SK-N-SH (cell line): Measurements from ENCODE around the gene FOXP2. TPM values are rescaled to one million over a fixed set of nuclear protein-coding genes. Genes with fewer than 3 reads are reported as not detected.

Source experiments
- CTCF ChIA-PET: fragments of 300-600, 350-600 bp; formaldehyde crosslinking; extraction: SDS; loops from one replicate; lab custom pipeline; 2021; lab: Yijun Ruan, JAX
- POLR2A ChIA-PET: fragments of 350-600 bp; sonication (Branson Sonifier 250); formaldehyde crosslinking; extraction: SDS; loops from one replicate; lab custom pipeline; 2020; ENCODE audit warnings: antibody characterized with exemption, inconsistent platforms; lab: Yijun Ruan, JAX
- DNase-seq: peaks from one replicate; pipeline ENCODE4 v3.0.0; 2012
- H2AFZ ChIP-seq: fragments of 200-600 bp; sonication (generic); 2 replicates; pipeline ENCODE4 v1.8.1; 2016; ENCODE audit warnings: antibody characterized with exemption, mild to moderate bottlenecking, low read depth
- H3F3A ChIP-seq: fragments of 200-600 bp; sonication (generic); replicated peaks from 2 replicates; pipeline ENCODE3; 2016; ENCODE audit warnings: antibody characterized with exemption, mild to moderate bottlenecking; ENCODE audit not compliant: insufficient read depth
- H3K27ac ChIP-seq, 2 experiments: fragments of 200-500 bp in 1 of 2; fragments of 200-600 bp in 1 of 2; sonication (Bioruptor generic) in 1 of 2; sonication (generic), shearing (Covaris generic) in 1 of 2; 2 replicates each; pipeline versions ENCODE4 v1.5.1 to v1.6.1; 2014 to 2016; ENCODE audit warnings: low read depth in 2 of 2, inconsistent platforms in 1 of 2, low read length in 1 of 2, mild to moderate bottlenecking in 1 of 2, mixed read lengths in 1 of 2
- H3K27me3 ChIP-seq: fragments of 200-600 bp; sonication (generic), shearing (Covaris generic); 2 replicates; pipeline ENCODE4 v1.6.1; 2016; ENCODE audit warnings: mixed run types; ENCODE audit not compliant: insufficient read depth
- H3K36me3 ChIP-seq, 2 experiments: fragments of 200-500 bp in 1 of 2; fragments of 200-600 bp in 1 of 2; sonication (Bioruptor generic) in 1 of 2; sonication (generic) in 1 of 2; replicated peaks in 1 of 2; 2 replicates each; pipeline versions ENCODE3 to v1.5.1; 2014 to 2016; ENCODE audit warnings: low read length in 1 of 2, mild to moderate bottlenecking in 1 of 2; ENCODE audit not compliant: insufficient read depth in 2 of 2, control insufficient read depth in 1 of 2
- H3K4me1 ChIP-seq, 2 experiments: fragments of 200-500 bp in 1 of 2; fragments of 200-600 bp in 1 of 2; sonication (Bioruptor generic) in 1 of 2; sonication (generic), shearing (Covaris generic) in 1 of 2; 2 replicates each; pipeline versions ENCODE4 v1.5.1 to v1.6.1; 2014 to 2016; ENCODE audit warnings: low read depth in 1 of 2, low read length in 1 of 2, mixed run types in 1 of 2; ENCODE audit not compliant: insufficient read depth in 2 of 2, control insufficient read depth in 1 of 2
- H3K4me2 ChIP-seq: fragments of 200-600 bp; sonication (generic), shearing (Covaris generic); 2 replicates; pipeline ENCODE4 v1.6.1; 2017; ENCODE audit warnings: mixed run types
- H3K4me3 ChIP-seq, 2 experiments: fragments of 200-500 bp in 1 of 2; fragments of 200-600 bp in 1 of 2; sonication (Bioruptor generic) in 1 of 2; sonication (generic), shearing (Covaris generic) in 1 of 2; 2 replicates each; pipeline versions ENCODE4 v1.5.1 to v1.8.1; 2014 to 2016; ENCODE audit warnings: low read depth in 2 of 2, inconsistent platforms in 1 of 2, low read length in 1 of 2, mild to moderate bottlenecking in 1 of 2, mixed read lengths in 1 of 2, moderate library complexity in 1 of 2
- H3K79me2 ChIP-seq: fragments of 200-600 bp; sonication (generic); 2 replicates; pipeline ENCODE4 v1.8.1; 2017; ENCODE audit warnings: mild to moderate bottlenecking; ENCODE audit not compliant: insufficient read depth
- H3K9ac ChIP-seq: fragments of 200-600 bp; sonication (generic); 2 replicates; pipeline ENCODE4 v1.6.1; 2017; ENCODE audit warnings: mixed run types
- H3K9me2 ChIP-seq: fragments of 200-600 bp; sonication (generic); 2 replicates; pipeline ENCODE4 v1.6.1; 2017; ENCODE audit warnings: mixed run types
- H3K9me3 ChIP-seq: fragments of 200-600 bp; sonication (generic); 2 replicates; pipeline ENCODE4 v1.6.1; 2017; ENCODE audit warnings: mixed run types, mild to moderate bottlenecking, moderate library complexity
- H4K20me1 ChIP-seq: fragments of 200-600 bp; sonication (generic); 2 replicates; pipeline ENCODE4 v1.6.1; 2017; ENCODE audit warnings: mild to moderate bottlenecking, mixed run types; ENCODE audit not compliant: insufficient read depth
- CHD2 ChIP-seq: fragments of 150-350 bp; IDR thresholded peaks from 2 replicates; pipeline ENCODE4 v1.6.1; 2018; ENCODE audit warnings: low read length; ENCODE audit not compliant: partially characterized antibody
- EP300 ChIP-seq, 2 experiments: IDR thresholded peaks; 2 replicates each; pipeline versions ENCODE4 v1.4.0 to v1.6.1; 2012; ENCODE audit warnings: borderline replicate concordance in 1 of 2, low read depth in 1 of 2, low read length in 1 of 2
- EZH2phosphoT487 ChIP-seq: fragments of 200-600 bp; sonication (generic); IDR thresholded peaks from 2 replicates; pipeline ENCODE4 v1.6.1; 2017; ENCODE audit warnings: low read depth, mixed run types, mild to moderate bottlenecking, antibody characterized with exemption, moderate library complexity, borderline replicate concordance
- FOSL2 ChIP-seq: IDR thresholded peaks from 2 replicates; pipeline ENCODE4 v1.4.0; 2012; ENCODE audit warnings: low read depth, mild to moderate bottlenecking, moderate library complexity, borderline replicate concordance
- FOXM1 ChIP-seq: IDR thresholded peaks from 2 replicates; pipeline ENCODE4 v1.4.0; 2012; ENCODE audit warnings: low read depth, mild to moderate bottlenecking
- GABPA ChIP-seq: IDR thresholded peaks from 2 replicates; pipeline ENCODE4 v1.4.0; 2012; ENCODE audit warnings: low read depth, mild to moderate bottlenecking
- GATA2 ChIP-seq: sonication (generic); formaldehyde crosslinking; IDR thresholded peaks from 2 replicates; pipeline ENCODE4 v1.5.0; 2020; ENCODE audit warnings: mild to moderate bottlenecking, missing genetic modification reagents
- MEF2A ChIP-seq: IDR thresholded peaks from 2 replicates; pipeline ENCODE4 v1.4.0; 2012; ENCODE audit warnings: low read depth, borderline replicate concordance
- MXI1 ChIP-seq: IDR thresholded peaks from 2 replicates; pipeline ENCODE4 v1.6.1; 2012; ENCODE audit warnings: mild to moderate bottlenecking, low read depth, low read length, improper control_type of control experiment
- PBX3 ChIP-seq: IDR thresholded peaks from 2 replicates; pipeline ENCODE4; 2012
- POLR2AphosphoS5 ChIP-seq: IDR thresholded peaks from 2 replicates; pipeline ENCODE4 v1.6.1; 2012; ENCODE audit warnings: low read depth, low read length
- RCOR1 ChIP-seq: fragments of 150-350 bp; IDR thresholded peaks from 2 replicates; pipeline ENCODE4 v1.6.1; 2017; ENCODE audit warnings: antibody characterized with exemption, low read length
- RXRA ChIP-seq: IDR thresholded peaks from 2 replicates; pipeline ENCODE4 v1.4.0; 2012; ENCODE audit warnings: low read depth, mild to moderate bottlenecking, borderline replicate concordance
- SIN3A ChIP-seq: IDR thresholded peaks from 2 replicates; pipeline ENCODE4 v1.6.1; 2012; ENCODE audit warnings: low read depth, mild to moderate bottlenecking, low read length, moderate library complexity, borderline replicate concordance
- SMC3 ChIP-seq: IDR thresholded peaks from 2 replicates; pipeline ENCODE4 v1.6.1; 2012; ENCODE audit warnings: low read depth, low read length, improper control_type of control experiment
- TAF1 ChIP-seq: IDR thresholded peaks from 2 replicates; pipeline ENCODE4 v1.6.1; 2012; ENCODE audit warnings: low read depth, mild to moderate bottlenecking, low read length, moderate library complexity, borderline replicate concordance
- TEAD4 ChIP-seq: IDR thresholded peaks from 2 replicates; pipeline ENCODE4 v1.4.0; 2012; ENCODE audit warnings: mild to moderate bottlenecking, borderline replicate concordance; ENCODE audit not compliant: insufficient read depth
- YY1 ChIP-seq: IDR thresholded peaks from 2 replicates; pipeline ENCODE4 v1.4.0; 2012; ENCODE audit warnings: low read depth, mild to moderate bottlenecking
- WGBS: methylation state at CpG from one replicate; pipeline ENCODE4 v1.1.6; 2017; ENCODE audit warnings: low lambda C conversion rate; 5-methylcytosine and 5-hydroxymethylcytosine counted together
- polyA plus RNA-seq, 3 experiments: library from polyadenylated mRNA; depleted of rRNA; stranded (reverse); fragments of >200 nt; gene quantifications; 2 replicates each; pipeline ENCODE4 v1.2.3, GENCODE V29; 2012
- TF ChIP-seq, protein P1 (sequence below): IDR thresholded peaks from 2 replicates; pipeline ENCODE4 v1.4.0; 2012; ENCODE audit warnings: low read depth, borderline replicate concordance
- TF ChIP-seq, protein P2 (sequence below): fragments of 200-600 bp; sonication (generic); IDR thresholded peaks from 2 replicates; pipeline ENCODE4 v1.6.1; 2017; ENCODE audit warnings: antibody characterized with exemption, mild to moderate bottlenecking, moderate library complexity

FOXP2 gene
- polyA plus RNA-seq, 1 of the 3 experiments (the other 2 are of a cell fraction) = not detected

DNA sequence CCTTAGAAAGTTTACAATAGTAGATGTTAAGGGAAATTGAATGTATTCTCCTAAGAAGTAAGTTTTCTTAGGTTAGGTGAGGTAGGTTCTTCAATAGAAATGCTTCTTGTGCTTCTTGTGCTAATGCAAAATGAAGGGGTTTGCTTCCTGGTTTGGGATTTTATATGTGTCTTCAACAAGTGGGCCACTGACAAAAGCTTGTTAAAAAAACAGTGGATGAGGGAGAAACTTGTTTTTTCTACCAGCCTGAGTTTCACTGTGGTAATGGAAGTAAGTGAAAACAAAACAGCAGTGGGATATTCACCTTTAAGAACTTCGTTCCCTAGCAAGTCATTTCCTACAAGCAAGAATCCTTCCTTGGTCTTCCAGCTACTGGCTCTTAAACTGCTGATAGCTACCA is 107.5 kb downstream of the FOXP2 start:
- H3K4me1 ChIP-seq = no peaks in the 10 kb centered on the region
- H3K27ac ChIP-seq = no peak overlapping the region
- WGBS = 3% methylated on average over 1 of the region's 1 CpG
- no peaks in the 10 kb centered on the region for H3K79me2 ChIP-seq
- H2AFZ ChIP-seq = no peak overlapping the region
- H4K20me1 ChIP-seq = no peaks in the 10 kb centered on the region
- H3K4me3 ChIP-seq = no peak overlapping the region
- H3K9me3 ChIP-seq = no peaks in the 10 kb centered on the region
- H3K9me2 ChIP-seq = no peaks in the 10 kb centered on the region
- TF ChIP-seq TEAD4 (no peak), PBX3 (no peak), GATA2 (CRISPR knock-in tag) (no peak), GABPA (no peak), EP300 (IDR thresholded peaks at IDR 0.05; ENCODE audit: borderline replicate concordance in 1 of 2, low read depth in 1 of 2, low read length in 1 of 2) (no peak), TAF1 (no peak), SMC3 (no peak), FOSL2 (no peak), POLR2AphosphoS5 (no peak), FOXM1 (no peak), YY1 (no peak), CHD2 (no peak), MEF2A (no peak)
- TF ChIP-seq, protein P1, sequence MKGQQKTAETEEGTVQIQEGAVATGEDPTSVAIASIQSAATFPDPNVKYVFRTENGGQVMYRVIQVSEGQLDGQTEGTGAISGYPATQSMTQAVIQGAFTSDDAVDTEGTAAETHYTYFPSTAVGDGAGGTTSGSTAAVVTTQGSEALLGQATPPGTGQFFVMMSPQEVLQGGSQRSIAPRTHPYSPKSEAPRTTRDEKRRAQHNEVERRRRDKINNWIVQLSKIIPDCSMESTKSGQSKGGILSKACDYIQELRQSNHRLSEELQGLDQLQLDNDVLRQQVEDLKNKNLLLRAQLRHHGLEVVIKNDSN = no peak
- TF ChIP-seq, all 33 proteins: peak for 0
- DNase-seq = no peak
- Histone ChIP-seq H3K27me3 (no peaks in the 10 kb centered on the region), H3F3A (no peaks in the 10 kb centered on the region), H3K4me2 (no peak overlapping the region), H3K36me3 (no peaks in the 10 kb centered on the region), H3K9ac (no peak overlapping the region)
- ChIA-PET POLR2A (no interaction called here), CTCF (no interaction called here)

- Histone ChIP-seq H3K4me2 (no peak overlapping the region), H3K36me3 (no peaks in the 10 kb centered on the region), H3K9me3 (no peaks in the 10 kb centered on the region), H4K20me1 (no peaks in the 10 kb centered on the region), H3K9ac (no peak overlapping the region), H3K27me3 (no peaks in the 10 kb centered on the region), H3K79me2 (no peaks in the 10 kb centered on the region), H3K27ac (no peak overlapping the region), H3K4me3 (no peak overlapping the region), H3K9me2 (no peaks in the 10 kb centered on the region), H3F3A (no peaks in the 10 kb centered on the region), H3K4me1 (no peaks in the 10 kb centered on the region), H2AFZ (no peak overlapping the region)
- DNase-seq = no peak
- ChIA-PET POLR2A (no interaction called here), CTCF (no interaction called here)
- TF ChIP-seq RXRA (no peak), MXI1 (no peak), GATA2 (CRISPR knock-in tag) (no peak), EZH2phosphoT487 (no peak), RCOR1 (no peak), SIN3A (no peak)
- TF ChIP-seq, protein P2, sequence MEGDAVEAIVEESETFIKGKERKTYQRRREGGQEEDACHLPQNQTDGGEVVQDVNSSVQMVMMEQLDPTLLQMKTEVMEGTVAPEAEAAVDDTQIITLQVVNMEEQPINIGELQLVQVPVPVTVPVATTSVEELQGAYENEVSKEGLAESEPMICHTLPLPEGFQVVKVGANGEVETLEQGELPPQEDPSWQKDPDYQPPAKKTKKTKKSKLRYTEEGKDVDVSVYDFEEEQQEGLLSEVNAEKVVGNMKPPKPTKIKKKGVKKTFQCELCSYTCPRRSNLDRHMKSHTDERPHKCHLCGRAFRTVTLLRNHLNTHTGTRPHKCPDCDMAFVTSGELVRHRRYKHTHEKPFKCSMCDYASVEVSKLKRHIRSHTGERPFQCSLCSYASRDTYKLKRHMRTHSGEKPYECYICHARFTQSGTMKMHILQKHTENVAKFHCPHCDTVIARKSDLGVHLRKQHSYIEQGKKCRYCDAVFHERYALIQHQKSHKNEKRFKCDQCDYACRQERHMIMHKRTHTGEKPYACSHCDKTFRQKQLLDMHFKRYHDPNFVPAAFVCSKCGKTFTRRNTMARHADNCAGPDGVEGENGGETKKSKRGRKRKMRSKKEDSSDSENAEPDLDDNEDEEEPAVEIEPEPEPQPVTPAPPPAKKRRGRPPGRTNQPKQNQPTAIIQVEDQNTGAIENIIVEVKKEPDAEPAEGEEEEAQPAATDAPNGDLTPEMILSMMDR = no peak
- 6% methylated on average over 3 of the region's 3 CpGs for WGBS
Measured at GRCh38 chr7:114527589-114527988, 113.0 kb downstream of the FOXP2 start.
